Measurements from ENCODE around the gene YKT6. TPM values are rescaled to one million over a fixed set of nuclear protein-coding genes. Genes with fewer than 3 reads are reported as not detected.
A peak's percentile ranks its signal among the peaks of the same experiment; 100 is the strongest.

Gene YKT6
- total and polyA plus RNA-seq, 11 donors, result 28.5 to 133 (median 46.6) TPM

- H3K27ac ChIP-seq, result no peak overlapping the region
- DNase-seq, result peak in 2 of 5 donors; percentile 21 to 48
- H3K36me3 ChIP-seq, result peaks cover 0 to 7% (median 0%) of the 10 kb centered on the region in 9 donors
- H3K9me3 ChIP-seq, result no peaks in the 10 kb centered on the region
- no peak for ATAC-seq
- intact Hi-C loops (cut with DNase I), result no loop called here
- no peak for TF ChIP-seq POLR2A (IDR thresholded peaks at IDR 0.05)
- TF ChIP-seq CTCF (IDR thresholded peaks at IDR 0.05), result no peak
- 64 to 79% (median 75%) methylated on average over 8 to 10 of the region's 10 CpGs for WGBS, 4 donors
- no peak overlapping the region for H3K4me3 ChIP-seq
- peaks cover 0 to 14% (median 0%) of the 10 kb centered on the region in 9 donors for H3K27me3 ChIP-seq
- no peaks in the 10 kb centered on the region for H3K4me1 ChIP-seq
These were observed 24.3 kb downstream of the YKT6 start for GRCh38 chr7:44224974-44225565.

- Histone ChIP-seq H3K27me3 (peaks cover 0 to 14% (median 0%) of the 10 kb centered on the region in 9 donors), H3K4me3 (no peak overlapping the region), H3K36me3 (peaks cover 0 to 3% (median 0%) of the 10 kb centered on the region in 9 donors), H3K9me3 (no peaks in the 10 kb centered on the region), H3K27ac (no peak overlapping the region), H3K4me1 (no peaks in the 10 kb centered on the region)
- WGBS, 4 donors, result 62 to 74% (median 66%) methylated on average over 20 to 26 of the region's 26 CpGs
- ATAC-seq (no peak), DNase-seq (peak in 1 of 5 donors; percentile 57)
- TF ChIP-seq CTCF (IDR thresholded peaks at IDR 0.05) (no peak), POLR2A (IDR thresholded peaks at IDR 0.05) (no peak)
- intact Hi-C loops (cut with DNase I), result no loop called here
These were observed 25.0 kb downstream of the YKT6 start for GRCh38 chr7:44225566-44226395.

- no peaks in the 10 kb centered on the region for H3K9me3 ChIP-seq
- TF ChIP-seq CTCF (IDR thresholded peaks at IDR 0.05), result no peak
- TF ChIP-seq POLR2A (IDR thresholded peaks at IDR 0.05), result no peak
- no peak overlapping the region for H3K27ac ChIP-seq
- ATAC-seq (no peak), DNase-seq (peak in 1 of 5 donors; percentile 57)
- H3K4me3 ChIP-seq, result no peak overlapping the region
- peaks cover 0 to 14% (median 0%) of the 10 kb centered on the region in 9 donors for H3K27me3 ChIP-seq
- H3K4me1 ChIP-seq, result peaks cover 0 to 2% (median 0%) of the 10 kb centered on the region in 12 donors
- intact Hi-C loops (cut with DNase I), result no loop called here
- WGBS, 4 donors, result 52 to 82% (median 64%) methylated on average over 13 to 17 of the region's 17 CpGs
- H3K36me3 ChIP-seq, result peaks cover 0 to 3% (median 0%) of the 10 kb centered on the region in 9 donors
These were observed 25.6 kb downstream of the YKT6 start for GRCh38 chr7:44226396-44226753.

- no peak overlapping the region for H3K27ac ChIP-seq
- intact Hi-C loops (cut with DNase I), result no loop called here
These were observed 27.1 kb downstream of the YKT6 start for GRCh38 chr7:44227911-44228310.

More at GRCh38 chr7:44227911-44228310, 27.1 kb downstream of the YKT6 start:
- TF ChIP-seq POLR2A (IDR thresholded peaks at IDR 0.05) (no peak), CTCF (IDR thresholded peaks at IDR 0.05) (no peak)
- H3K36me3 ChIP-seq, result peaks cover 0 to 3% (median 0%) of the 10 kb centered on the region in 9 donors
- ATAC-seq, result no peak
- H3K4me1 ChIP-seq, result peaks cover 0 to 6% (median 0%) of the 10 kb centered on the region in 12 donors
- H3K4me3 ChIP-seq, result no peak overlapping the region
- WGBS, 4 donors, result 70 to 79% (median 75%) methylated on average over 13 to 14 of the region's 14 CpGs
- DNase-seq, result peak in 1 of 5 donors; percentile 60
- H3K9me3 ChIP-seq, result no peaks in the 10 kb centered on the region
- peaks cover 0 to 14% (median 0%) of the 10 kb centered on the region in 9 donors for H3K27me3 ChIP-seq
